Measurements from ENCODE around the gene TEX2.
"Not testable (repeated sequence)": the region's sequence is repeated elsewhere in the genome, so short reads cannot be mapped to it uniquely, and the experiment has no call there.

TEX2 gene

DNA sequence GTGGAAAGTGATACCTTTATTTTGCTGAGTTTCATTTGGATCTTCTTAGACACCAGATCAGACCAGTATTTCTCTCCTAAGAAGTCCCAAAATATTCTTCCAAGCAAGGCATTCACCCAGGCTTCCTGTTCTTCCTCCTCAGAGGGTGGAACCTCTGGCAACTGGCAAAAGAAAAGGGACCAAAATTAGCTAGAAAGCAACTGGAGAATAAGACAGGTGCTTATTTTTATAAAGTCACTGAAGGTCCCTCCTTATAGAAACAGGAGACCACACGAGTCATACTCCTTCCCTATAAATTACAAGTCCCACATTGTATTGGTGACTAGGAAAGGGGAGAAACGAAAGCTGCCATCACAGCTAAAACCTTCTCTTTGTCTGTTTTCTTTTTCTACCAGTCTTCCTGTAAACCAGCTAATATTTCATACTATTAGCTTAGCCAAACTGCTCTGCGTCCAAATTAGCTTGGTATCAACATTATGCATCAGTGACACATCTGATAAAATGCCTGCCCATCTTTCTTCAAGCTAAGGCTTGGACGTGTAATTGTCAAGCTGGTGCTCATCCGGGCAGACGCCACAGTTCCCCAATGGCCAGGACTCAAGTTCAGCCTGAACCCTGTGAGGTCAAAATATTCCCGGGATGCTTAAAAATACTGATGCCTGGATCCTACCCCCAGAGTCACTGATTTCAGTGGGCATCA lies 85.6 kb downstream of the TEX2 start:
- H3K9me3 ChIP-seq (ENCODE audit: control insufficient read depth in 1 of 2, low read length in 2 of 2), result no peaks in the 10 kb centered on the region
- H3K36me3 ChIP-seq (ENCODE audit: control insufficient read depth in 1 of 2, insufficient read depth in 2 of 2, low read length in 2 of 2), result peaks cover 3 to 22% of the 10 kb centered on the region in 2 donors
- peaks cover 0 to 9% of the 10 kb centered on the region in 2 donors for H3K4me1 ChIP-seq (ENCODE audit: control insufficient read depth in 1 of 2, insufficient read depth in 2 of 2, low read length in 2 of 2)
- H3K27ac ChIP-seq (ENCODE audit: low read length), result no peak overlapping the region
- H3K27me3 ChIP-seq (ENCODE audit: low read depth, low read length), result no peaks in the 10 kb centered on the region
- H3K4me3 ChIP-seq (ENCODE audit: low read depth in 1 of 2, low read length in 2 of 2), result no peak overlapping the region

DNA sequence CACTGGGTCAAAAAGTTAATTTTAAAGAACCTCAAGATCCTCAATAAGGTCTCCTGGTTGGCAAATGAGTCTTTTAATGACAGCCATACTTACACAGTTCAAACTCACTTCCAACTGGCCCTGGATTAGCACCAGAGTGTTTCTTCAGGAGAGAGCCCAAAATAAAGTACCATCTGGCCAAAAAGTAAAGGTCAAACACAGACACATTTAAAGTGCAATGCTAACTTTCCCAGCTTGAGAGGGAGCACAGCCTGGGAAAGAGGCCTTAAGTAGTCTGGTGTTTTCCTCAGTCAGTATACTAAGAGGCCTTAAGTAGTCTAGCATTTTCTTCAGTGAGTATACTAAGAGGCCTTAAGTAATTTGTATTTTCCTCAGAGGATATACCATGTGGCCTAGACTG lies 86.5 kb downstream of the TEX2 start:
- H3K27ac ChIP-seq (ENCODE audit: low read length), result no peak overlapping the region
- no peaks in the 10 kb centered on the region for H3K27me3 ChIP-seq (ENCODE audit: low read depth, low read length)
- H3K36me3 ChIP-seq (ENCODE audit: control insufficient read depth in 1 of 2, insufficient read depth in 2 of 2, low read length in 2 of 2), result peaks cover 3 to 22% of the 10 kb centered on the region in 2 donors
- H3K4me1 ChIP-seq (ENCODE audit: control insufficient read depth in 1 of 2, insufficient read depth in 2 of 2, low read length in 2 of 2), result peaks cover 0 to 9% of the 10 kb centered on the region in 2 donors
- no peaks in the 10 kb centered on the region for H3K9me3 ChIP-seq (ENCODE audit: control insufficient read depth in 1 of 2, low read length in 2 of 2)
- H3K4me3 ChIP-seq (ENCODE audit: low read depth in 1 of 2, low read length in 2 of 2), result no peak overlapping the region

DNA sequence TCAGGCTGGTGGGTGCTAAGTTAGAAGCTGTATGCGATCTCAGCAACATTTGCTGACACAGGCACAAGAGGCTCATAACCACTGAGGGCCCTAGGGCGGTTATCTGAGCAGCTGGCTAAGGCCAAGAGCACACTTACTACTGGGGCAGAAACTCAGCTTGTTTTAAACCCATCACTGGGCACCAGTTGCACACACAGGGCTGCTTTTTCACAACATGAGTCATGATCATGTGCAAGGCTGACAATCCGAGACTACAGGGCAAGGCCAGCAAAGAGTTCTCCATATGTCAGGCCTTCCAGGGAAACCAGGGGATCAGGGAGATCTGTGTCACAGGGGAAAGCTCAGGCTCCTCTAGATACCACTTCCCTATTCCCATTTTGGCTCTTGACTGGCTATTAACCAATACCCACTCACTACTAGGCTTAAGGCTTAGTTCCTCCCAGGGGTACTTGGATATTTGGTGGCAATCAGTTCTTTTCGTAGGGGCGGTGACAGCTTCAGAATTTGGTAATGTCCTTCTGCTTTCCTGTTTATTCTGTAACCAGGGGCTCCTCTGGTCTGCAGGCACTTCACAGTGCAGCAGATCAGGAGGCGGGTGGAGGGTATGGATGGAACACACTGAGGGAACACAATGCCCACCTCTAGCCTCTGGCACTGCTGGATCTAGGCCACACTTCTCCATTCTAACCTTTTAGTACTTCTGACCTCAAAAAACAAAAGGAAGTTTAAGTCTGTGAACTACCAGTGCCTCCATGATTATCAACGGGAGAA lies 88.2 kb downstream of the TEX2 start:
- peaks cover 0 to 5% of the 10 kb centered on the region in 2 donors for H3K4me1 ChIP-seq (ENCODE audit: control insufficient read depth in 1 of 2, insufficient read depth in 2 of 2, low read length in 2 of 2)
- no peaks in the 10 kb centered on the region for H3K27me3 ChIP-seq (ENCODE audit: low read depth, low read length)
- no peaks in the 10 kb centered on the region for H3K9me3 ChIP-seq (ENCODE audit: control insufficient read depth in 1 of 2, low read length in 2 of 2)
- peak overlapping the region; percentile 28 for H3K27ac ChIP-seq (ENCODE audit: low read length)
- peaks cover 10 to 37% of the 10 kb centered on the region in 2 donors for H3K36me3 ChIP-seq (ENCODE audit: control insufficient read depth in 1 of 2, insufficient read depth in 2 of 2, low read length in 2 of 2)
- H3K4me3 ChIP-seq (ENCODE audit: low read depth in 1 of 2, low read length in 2 of 2), result no peak overlapping the region

DNA sequence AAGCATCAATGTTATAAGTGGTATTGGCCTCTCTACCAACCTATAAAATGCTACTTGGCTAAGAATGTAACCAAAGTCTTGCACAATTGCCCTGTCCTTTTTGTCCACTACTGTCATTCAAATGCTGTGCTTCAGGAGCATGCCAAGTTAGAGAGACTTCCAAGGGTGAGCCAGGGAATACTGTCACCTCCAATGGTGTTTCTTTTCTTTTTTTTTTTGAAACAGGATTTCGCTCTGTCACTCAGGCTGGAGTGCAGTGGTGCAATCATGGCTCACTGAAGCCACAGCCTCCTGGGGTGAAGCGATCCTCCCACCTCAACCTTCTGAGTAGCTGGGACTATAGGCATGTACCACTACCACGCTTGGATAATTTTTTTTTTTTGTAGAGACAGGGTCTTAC lies 89.4 kb downstream of the TEX2 start:
- peaks cover 0 to 5% of the 10 kb centered on the region in 2 donors for H3K4me1 ChIP-seq (ENCODE audit: control insufficient read depth in 1 of 2, insufficient read depth in 2 of 2, low read length in 2 of 2)
- no peak overlapping the region for H3K27ac ChIP-seq (ENCODE audit: low read length)
- H3K27me3 ChIP-seq (ENCODE audit: low read depth, low read length), result no peaks in the 10 kb centered on the region
- H3K4me3 ChIP-seq (ENCODE audit: low read depth in 1 of 2, low read length in 2 of 2), result no peak overlapping the region
- H3K36me3 ChIP-seq (ENCODE audit: control insufficient read depth in 1 of 2, insufficient read depth in 2 of 2, low read length in 2 of 2), result peaks cover 10 to 32% of the 10 kb centered on the region in 2 donors
- no peaks in the 10 kb centered on the region for H3K9me3 ChIP-seq (ENCODE audit: control insufficient read depth in 1 of 2, low read length in 2 of 2)

DNA sequence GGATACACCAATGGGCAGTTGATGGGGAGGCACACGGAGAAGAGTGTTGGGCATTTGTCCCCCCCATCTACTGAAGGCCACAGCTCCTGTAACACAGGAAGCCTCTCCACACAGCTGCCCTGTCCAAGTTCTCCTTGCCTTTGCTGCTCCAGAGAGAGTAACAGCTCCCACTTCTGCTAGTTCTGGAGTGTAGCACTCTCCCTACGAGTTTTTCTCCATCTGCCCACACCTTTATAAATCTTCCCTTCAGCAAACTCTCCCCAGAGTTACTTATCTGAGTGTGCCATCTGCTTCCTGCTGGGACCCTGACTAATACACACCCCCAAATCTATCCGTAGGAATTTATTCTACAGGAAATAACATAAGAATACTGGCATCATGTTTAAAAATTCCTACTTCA lies 90.5 kb downstream of the TEX2 start:
- Histone ChIP-seq H3K27me3 (ENCODE audit: low read depth, low read length) (no peaks in the 10 kb centered on the region), H3K36me3 (ENCODE audit: control insufficient read depth in 1 of 2, insufficient read depth in 2 of 2, low read length in 2 of 2) (peaks cover 10 to 36% of the 10 kb centered on the region in 2 donors), H3K9me3 (ENCODE audit: control insufficient read depth in 1 of 2, low read length in 2 of 2) (no peaks in the 10 kb centered on the region), H3K4me1 (ENCODE audit: control insufficient read depth in 1 of 2, insufficient read depth in 2 of 2, low read length in 2 of 2) (peaks cover 0 to 5% of the 10 kb centered on the region in 2 donors), H3K4me3 (ENCODE audit: low read depth in 1 of 2, low read length in 2 of 2) (no peak overlapping the region), H3K27ac (ENCODE audit: low read length) (no peak overlapping the region)

DNA sequence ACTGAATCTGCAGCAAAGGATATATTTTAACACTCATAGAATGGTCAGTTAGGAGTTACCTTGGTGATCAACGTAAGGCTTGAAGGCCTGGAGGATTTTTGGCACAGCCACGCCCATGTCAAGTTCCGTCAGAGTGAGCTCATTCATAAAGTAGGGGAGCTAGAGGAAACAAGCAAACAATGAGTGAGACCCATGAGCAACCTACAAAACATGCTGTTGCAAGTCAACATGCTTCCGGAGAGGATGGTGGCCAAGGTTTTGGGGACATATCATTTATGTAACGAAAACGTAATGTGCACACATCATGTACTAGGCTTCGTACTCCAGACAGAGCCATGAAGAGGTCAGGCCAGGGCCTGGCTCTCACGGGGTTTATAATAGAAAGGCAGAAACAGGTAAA lies 92.0 kb downstream of the TEX2 start:
- Histone ChIP-seq H3K36me3 (ENCODE audit: control insufficient read depth in 1 of 2, insufficient read depth in 2 of 2, low read length in 2 of 2) (peaks cover 14 to 35% of the 10 kb centered on the region in 2 donors), H3K27ac (ENCODE audit: low read length) (no peak overlapping the region), H3K4me1 (ENCODE audit: control insufficient read depth in 1 of 2, insufficient read depth in 2 of 2, low read length in 2 of 2) (peaks cover 0 to 4% of the 10 kb centered on the region in 2 donors)

DNA sequence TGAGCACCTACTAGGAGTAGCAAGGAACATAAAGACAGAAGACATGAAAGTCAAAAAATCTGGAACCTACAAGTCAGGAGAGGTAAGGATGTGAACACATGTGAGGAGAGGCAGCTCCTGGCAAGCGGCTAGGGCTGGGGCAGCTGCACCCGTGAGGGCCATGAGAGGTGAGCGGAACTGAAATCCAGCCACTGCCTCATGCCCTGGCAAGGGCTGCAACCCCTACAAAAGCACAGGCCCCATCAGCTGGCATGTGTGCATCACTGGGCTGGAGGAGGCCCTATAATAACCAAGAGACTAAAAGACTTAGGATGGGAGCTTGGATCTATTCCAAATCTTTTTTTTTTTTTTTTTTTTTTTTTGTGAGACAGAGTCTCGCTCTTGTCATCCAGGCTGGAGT lies 92.8 kb downstream of the TEX2 start:
- Histone ChIP-seq H3K27me3 (ENCODE audit: low read depth, low read length) (no peaks in the 10 kb centered on the region), H3K9me3 (ENCODE audit: control insufficient read depth in 1 of 2, low read length in 2 of 2) (no peaks in the 10 kb centered on the region), H3K4me1 (ENCODE audit: control insufficient read depth in 1 of 2, insufficient read depth in 2 of 2, low read length in 2 of 2) (no peaks in the 10 kb centered on the region), H3K36me3 (ENCODE audit: control insufficient read depth in 1 of 2, insufficient read depth in 2 of 2, low read length in 2 of 2) (peaks cover 14 to 34% of the 10 kb centered on the region in 2 donors), H3K27ac (ENCODE audit: low read length) (no peak overlapping the region), H3K4me3 (ENCODE audit: low read depth in 1 of 2, low read length in 2 of 2) (no peak overlapping the region)

More for the DNA sequence above, 92.0 kb downstream of the TEX2 start:
- H3K4me3 ChIP-seq (ENCODE audit: low read depth in 1 of 2, low read length in 2 of 2), result no peak overlapping the region
- H3K9me3 ChIP-seq (ENCODE audit: control insufficient read depth in 1 of 2, low read length in 2 of 2), result no peaks in the 10 kb centered on the region
- H3K27me3 ChIP-seq (ENCODE audit: low read depth, low read length), result no peaks in the 10 kb centered on the region

DNA sequence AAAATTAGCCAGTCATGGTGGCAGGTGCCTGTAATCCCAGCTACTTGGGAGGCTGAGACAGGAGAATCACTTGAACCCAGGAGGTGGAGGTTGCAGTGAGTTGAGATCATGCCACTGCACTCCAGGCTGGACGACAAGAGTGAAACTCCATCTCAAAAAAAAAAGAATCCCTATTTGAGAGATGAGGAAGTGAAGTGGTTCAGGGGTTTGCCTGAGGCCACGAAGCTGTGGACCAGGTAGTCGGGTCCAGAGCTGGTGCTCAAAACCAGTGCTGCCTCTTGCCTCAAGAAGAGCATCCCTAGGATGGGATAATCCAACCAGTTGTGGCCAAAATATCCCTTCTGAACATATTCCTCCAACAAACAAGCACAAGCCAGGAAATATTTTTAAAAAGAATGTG lies 95.4 kb downstream of the TEX2 start:
- not testable (repeated sequence) for H3K9me3 ChIP-seq (ENCODE audit: control insufficient read depth in 1 of 2, low read length in 2 of 2); H3K27ac ChIP-seq (ENCODE audit: low read length); H3K4me1 ChIP-seq (ENCODE audit: control insufficient read depth in 1 of 2, insufficient read depth in 2 of 2, low read length in 2 of 2); H3K27me3 ChIP-seq (ENCODE audit: low read depth, low read length); H3K4me3 ChIP-seq (ENCODE audit: low read depth in 1 of 2, low read length in 2 of 2)
- peaks cover 14 to 27% of the 10 kb centered on the region in 2 donors for H3K36me3 ChIP-seq (ENCODE audit: control insufficient read depth in 1 of 2, insufficient read depth in 2 of 2, low read length in 2 of 2)

DNA sequence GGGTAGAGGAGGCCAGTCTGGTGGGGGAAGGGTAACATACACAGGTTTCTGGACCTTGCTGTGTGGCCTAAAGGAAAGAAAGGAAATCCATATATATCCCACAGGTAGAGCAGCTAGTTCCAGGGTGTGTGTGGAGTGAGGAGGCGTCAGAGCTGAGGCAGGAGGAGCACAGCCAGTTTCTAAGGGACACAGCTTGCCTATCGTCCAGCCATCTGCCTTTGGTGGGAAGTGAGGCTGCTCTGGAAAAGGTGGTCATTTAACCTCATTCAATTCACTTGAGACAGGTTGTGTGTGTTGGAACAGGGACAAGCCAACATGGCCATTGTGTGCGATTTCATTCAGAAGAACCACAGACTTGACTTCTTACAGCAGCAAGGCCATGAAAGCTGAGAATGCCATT lies 96.2 kb downstream of the TEX2 start:
- Histone ChIP-seq H3K4me3 (ENCODE audit: low read depth in 1 of 2, low read length in 2 of 2) (no peak overlapping the region), H3K9me3 (ENCODE audit: control insufficient read depth in 1 of 2, low read length in 2 of 2) (no peaks in the 10 kb centered on the region), H3K36me3 (ENCODE audit: control insufficient read depth in 1 of 2, insufficient read depth in 2 of 2, low read length in 2 of 2) (peaks cover 14 to 27% of the 10 kb centered on the region in 2 donors), H3K27ac (ENCODE audit: low read length) (no peak overlapping the region), H3K27me3 (ENCODE audit: low read depth, low read length) (no peaks in the 10 kb centered on the region), H3K4me1 (ENCODE audit: control insufficient read depth in 1 of 2, insufficient read depth in 2 of 2, low read length in 2 of 2) (no peaks in the 10 kb centered on the region)

DNA sequence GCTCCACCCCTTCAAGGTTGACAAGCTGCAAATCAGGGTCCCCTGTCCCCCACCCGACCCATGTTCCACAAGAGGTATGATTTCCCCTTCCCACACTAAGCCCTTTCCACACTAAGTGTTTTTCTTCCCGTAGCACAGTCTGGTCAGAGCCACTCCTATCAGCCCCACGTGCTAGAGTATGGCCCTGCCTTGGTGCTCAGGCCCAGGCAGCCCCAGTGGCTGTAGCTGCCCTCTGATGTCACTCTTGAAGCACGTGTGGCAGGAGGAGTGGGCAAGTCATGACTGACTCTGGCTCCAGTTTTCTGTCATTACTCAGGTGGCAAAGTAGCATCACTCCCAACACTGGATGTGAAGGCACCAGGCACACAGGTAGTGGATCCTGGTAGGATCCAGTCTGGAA lies 97.7 kb downstream of the TEX2 start:
- Histone ChIP-seq H3K36me3 (ENCODE audit: control insufficient read depth in 1 of 2, insufficient read depth in 2 of 2, low read length in 2 of 2) (peaks cover 8 to 22% of the 10 kb centered on the region in 2 donors), H3K27ac (ENCODE audit: low read length) (no peak overlapping the region), H3K4me3 (ENCODE audit: low read depth in 1 of 2, low read length in 2 of 2) (no peak overlapping the region)

DNA sequence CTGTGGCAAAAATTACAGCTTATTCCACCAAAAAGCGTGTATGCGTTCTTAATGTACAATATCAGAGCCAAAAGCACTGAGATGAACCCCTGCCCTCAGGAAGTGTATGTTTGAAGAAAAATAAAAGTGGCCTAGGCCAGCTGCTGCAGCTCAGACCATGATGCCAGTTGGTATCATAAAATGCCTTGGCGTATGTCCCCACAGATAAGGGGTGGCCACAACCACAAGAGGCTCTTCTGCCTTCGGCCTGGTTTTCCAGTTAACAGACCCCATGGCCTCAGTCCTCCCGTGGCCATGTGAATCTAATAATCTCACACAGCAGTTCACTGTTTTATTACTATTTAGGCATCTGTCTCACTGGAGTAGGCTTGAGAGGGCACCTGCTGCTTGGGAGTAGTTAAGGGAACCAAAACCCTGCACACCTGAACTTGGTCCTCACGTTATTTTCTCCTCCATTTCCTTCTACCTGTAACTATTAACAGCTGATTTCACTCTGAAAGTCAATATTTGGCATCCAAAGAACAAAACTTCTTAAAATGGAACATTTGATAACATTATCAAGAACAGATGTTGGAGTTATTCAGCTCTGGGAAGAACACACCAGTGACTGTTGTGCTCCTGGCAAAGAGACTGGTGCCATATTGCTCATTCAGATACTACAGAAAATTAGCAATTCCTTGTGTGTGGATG lies 98.3 kb downstream of the TEX2 start:
- H3K4me1 ChIP-seq (ENCODE audit: control insufficient read depth in 1 of 2, insufficient read depth in 2 of 2, low read length in 2 of 2), result no peaks in the 10 kb centered on the region
- no peaks in the 10 kb centered on the region for H3K27me3 ChIP-seq (ENCODE audit: low read depth, low read length)
- H3K27ac ChIP-seq (ENCODE audit: low read length), result no peak overlapping the region
- peaks cover 8 to 18% of the 10 kb centered on the region in 2 donors for H3K36me3 ChIP-seq (ENCODE audit: control insufficient read depth in 1 of 2, insufficient read depth in 2 of 2, low read length in 2 of 2)
- no peak overlapping the region for H3K4me3 ChIP-seq (ENCODE audit: low read depth in 1 of 2, low read length in 2 of 2)
- no peaks in the 10 kb centered on the region for H3K9me3 ChIP-seq (ENCODE audit: control insufficient read depth in 1 of 2, low read length in 2 of 2)

More for the DNA sequence above, 97.7 kb downstream of the TEX2 start:
- Histone ChIP-seq H3K4me1 (ENCODE audit: control insufficient read depth in 1 of 2, insufficient read depth in 2 of 2, low read length in 2 of 2) (no peaks in the 10 kb centered on the region), H3K9me3 (ENCODE audit: control insufficient read depth in 1 of 2, low read length in 2 of 2) (no peaks in the 10 kb centered on the region), H3K27me3 (ENCODE audit: low read depth, low read length) (no peaks in the 10 kb centered on the region)
